ENCODE results near the gene PER1. TPM values are rescaled to one million over a fixed set of nuclear protein-coding genes. Genes with fewer than 3 reads are reported as not detected.

PER1 gene
- total and polyA plus RNA-seq, 9 of the 15 experiments (the other 6 are each of a cell fraction or from before 2014, with no cell fraction given), result 0.13 to 26.0 (median 3.4) TPM

DNA sequence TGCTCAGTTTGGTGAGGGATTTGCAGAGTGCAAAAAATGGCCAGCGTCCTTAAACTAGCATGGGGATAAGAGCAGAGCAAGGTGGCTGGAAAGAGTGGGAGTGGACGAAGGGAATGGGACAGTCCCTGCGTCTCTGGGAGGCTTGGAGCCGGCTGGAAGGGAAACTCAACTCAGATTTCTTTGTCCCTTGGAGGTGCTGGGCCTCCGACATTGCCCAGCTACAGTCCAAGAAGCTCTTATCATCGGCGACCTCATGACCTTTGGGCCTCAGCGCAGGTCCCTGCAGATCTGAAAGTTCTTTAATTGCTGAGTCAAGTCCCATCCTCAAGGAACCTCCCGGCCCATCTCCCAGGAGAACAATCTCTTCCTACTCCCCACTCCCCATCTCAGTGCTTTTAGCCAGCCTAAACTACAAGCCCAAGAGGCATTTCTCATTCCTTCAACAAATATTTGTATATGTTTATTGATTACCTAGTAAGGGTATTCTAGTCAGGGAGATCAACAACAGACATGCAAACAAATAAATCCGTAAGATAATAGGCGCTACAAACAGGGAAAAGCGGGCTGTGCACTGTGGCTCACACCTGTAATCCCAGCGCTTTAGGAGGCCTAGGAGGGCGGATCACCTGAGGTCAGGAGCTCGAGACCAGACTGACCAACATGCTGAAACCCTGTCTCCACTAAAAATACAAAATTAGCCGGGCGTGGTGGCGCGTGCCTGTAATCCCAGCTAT is 25.0 kb upstream of the PER1 start (continued):
- TF ChIP-seq NELFE (IDR thresholded peaks at IDR 0.05; ENCODE audit: insufficient read depth, insufficient read length) (no peak), BCOR (IDR thresholded peaks at IDR 0.05) (no peak), ZNF124 (CRISPR knock-in tag; IDR thresholded peaks at IDR 0.05) (no peak), SIX5 (IDR thresholded peaks at IDR 0.05; ENCODE audit: borderline replicate concordance in 1 of 2, insufficient read depth in 1 of 2, low read depth in 1 of 2, low read length in 2 of 2) (no peak), SETDB1 (IDR thresholded peaks at IDR 0.05; ENCODE audit: low read length) (no peak), RNF2 (IDR thresholded peaks at IDR 0.05) (no peak), DIDO1 (tag; IDR thresholded peaks at IDR 0.05; ENCODE audit: low read depth) (no peak), NCOA6 (IDR thresholded peaks at IDR 0.05) (no peak), PHTF2 (CRISPR knock-in tag; IDR thresholded peaks at IDR 0.05) (no peak), GABPB1 (CRISPR knock-in tag; IDR thresholded peaks at IDR 0.05) (no peak), NFIX (CRISPR knock-in tag; IDR thresholded peaks at IDR 0.05; ENCODE audit: low read depth) (no peak), PHF20 (IDR thresholded peaks at IDR 0.05; ENCODE audit: partially characterized antibody) (no peak), U2AF2 (optimal IDR thresholded peaks at IDR 0.05; ENCODE audit: low read depth, low read length) (no peak), ZNF398 (CRISPR knock-in tag; IDR thresholded peaks at IDR 0.05) (no peak), NR2C2 (CRISPR knock-in tag; IDR thresholded peaks at IDR 0.05) (no peak), NR2C2 (tag; IDR thresholded peaks at IDR 0.05) (peak; percentile 82), SMC3 (conservative IDR thresholded peaks at IDR 0.05; ENCODE audit: insufficient read depth, low read depth, low read length) (no peak)
- TF ChIP-seq, protein P1, sequence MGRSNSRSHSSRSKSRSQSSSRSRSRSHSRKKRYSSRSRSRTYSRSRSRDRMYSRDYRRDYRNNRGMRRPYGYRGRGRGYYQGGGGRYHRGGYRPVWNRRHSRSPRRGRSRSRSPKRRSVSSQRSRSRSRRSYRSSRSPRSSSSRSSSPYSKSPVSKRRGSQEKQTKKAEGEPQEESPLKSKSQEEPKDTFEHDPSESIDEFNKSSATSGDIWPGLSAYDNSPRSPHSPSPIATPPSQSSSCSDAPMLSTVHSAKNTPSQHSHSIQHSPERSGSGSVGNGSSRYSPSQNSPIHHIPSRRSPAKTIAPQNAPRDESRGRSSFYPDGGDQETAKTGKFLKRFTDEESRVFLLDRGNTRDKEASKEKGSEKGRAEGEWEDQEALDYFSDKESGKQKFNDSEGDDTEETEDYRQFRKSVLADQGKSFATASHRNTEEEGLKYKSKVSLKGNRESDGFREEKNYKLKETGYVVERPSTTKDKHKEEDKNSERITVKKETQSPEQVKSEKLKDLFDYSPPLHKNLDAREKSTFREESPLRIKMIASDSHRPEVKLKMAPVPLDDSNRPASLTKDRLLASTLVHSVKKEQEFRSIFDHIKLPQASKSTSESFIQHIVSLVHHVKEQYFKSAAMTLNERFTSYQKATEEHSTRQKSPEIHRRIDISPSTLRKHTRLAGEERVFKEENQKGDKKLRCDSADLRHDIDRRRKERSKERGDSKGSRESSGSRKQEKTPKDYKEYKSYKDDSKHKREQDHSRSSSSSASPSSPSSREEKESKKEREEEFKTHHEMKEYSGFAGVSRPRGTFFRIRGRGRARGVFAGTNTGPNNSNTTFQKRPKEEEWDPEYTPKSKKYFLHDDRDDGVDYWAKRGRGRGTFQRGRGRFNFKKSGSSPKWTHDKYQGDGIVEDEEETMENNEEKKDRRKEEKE (IDR thresholded peaks at IDR 0.05; ENCODE audit: borderline replicate concordance in 1 of 2, control insufficient read depth in 1 of 2, low read depth in 2 of 2, low read length in 1 of 2), result no peak
- TF ChIP-seq, protein P2, sequence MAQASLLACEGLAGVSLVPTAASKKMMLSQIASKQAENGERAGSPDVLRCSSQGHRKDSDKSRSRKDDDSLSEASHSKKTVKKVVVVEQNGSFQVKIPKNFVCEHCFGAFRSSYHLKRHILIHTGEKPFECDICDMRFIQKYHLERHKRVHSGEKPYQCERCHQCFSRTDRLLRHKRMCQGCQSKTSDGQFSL (CRISPR knock-in tag; IDR thresholded peaks at IDR 0.05), result no peak
- TF ChIP-seq, protein P2 (tag; IDR thresholded peaks at IDR 0.05), result no peak
- TF ChIP-seq, protein P3, sequence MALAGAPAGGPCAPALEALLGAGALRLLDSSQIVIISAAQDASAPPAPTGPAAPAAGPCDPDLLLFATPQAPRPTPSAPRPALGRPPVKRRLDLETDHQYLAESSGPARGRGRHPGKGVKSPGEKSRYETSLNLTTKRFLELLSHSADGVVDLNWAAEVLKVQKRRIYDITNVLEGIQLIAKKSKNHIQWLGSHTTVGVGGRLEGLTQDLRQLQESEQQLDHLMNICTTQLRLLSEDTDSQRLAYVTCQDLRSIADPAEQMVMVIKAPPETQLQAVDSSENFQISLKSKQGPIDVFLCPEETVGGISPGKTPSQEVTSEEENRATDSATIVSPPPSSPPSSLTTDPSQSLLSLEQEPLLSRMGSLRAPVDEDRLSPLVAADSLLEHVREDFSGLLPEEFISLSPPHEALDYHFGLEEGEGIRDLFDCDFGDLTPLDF (CRISPR knock-in tag; IDR thresholded peaks at IDR 0.05), result no peak
- TF ChIP-seq, protein P4, sequence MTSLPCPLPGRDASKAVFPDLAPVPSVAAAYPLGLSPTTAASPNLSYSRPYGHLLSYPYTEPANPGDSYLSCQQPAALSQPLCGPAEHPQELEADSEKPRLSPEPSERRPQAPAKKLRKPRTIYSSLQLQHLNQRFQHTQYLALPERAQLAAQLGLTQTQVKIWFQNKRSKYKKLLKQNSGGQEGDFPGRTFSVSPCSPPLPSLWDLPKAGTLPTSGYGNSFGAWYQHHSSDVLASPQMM (CRISPR knock-in tag; IDR thresholded peaks at IDR 0.05), result no peak

Measured in K562 (cell line).